Esophagus muscularis mucosa (tissue), 3 donors: ENCODE measurements around the gene PLAC1.

Experiments
- CTCF ChIP-seq, 3 experiments: fragments of 200-600 bp in 2 of 3; fragments of 450-650 bp in 1 of 3; sonication (generic) in 2 of 3; IDR thresholded peaks; one replicate each; pipeline ENCODE4 v1.5.1; 2017 to 2019; ENCODE audit warnings: antibody characterized with exemption in 3 of 3, mild to moderate bottlenecking in 2 of 3, moderate library complexity in 1 of 3
- POLR2A ChIP-seq: fragments of 450-650 bp; IDR thresholded peaks from one replicate; pipeline ENCODE4 v1.6.1; 2017; ENCODE audit warnings: antibody characterized with exemption, moderate library complexity, mild to moderate bottlenecking, low read depth
- POLR2AphosphoS5 ChIP-seq, 2 donors: sonication (generic); formaldehyde crosslinking; IDR thresholded peaks; one replicate each; pipeline ENCODE4 v1.6.1; 2017; ENCODE audit warnings: antibody characterized with exemption in 2 of 2

- TF ChIP-seq CTCF (IDR thresholded peaks at IDR 0.05) (no peak), POLR2AphosphoS5 (IDR thresholded peaks at IDR 0.05) (no peak), POLR2A (no peak)
These were observed 128.8 kb downstream of the PLAC1 start for GRCh38 chrX:134529481-134529880.
